ENCODE measurements around the gene KIF12. TPM values are rescaled to one million over a fixed set of nuclear protein-coding genes. Genes with fewer than 3 reads are reported as not detected.

KIF12 gene
- total and polyA plus RNA-seq, 2 donors (not counting 3 experiments of a cell fraction or from before 2014, with no cell fraction given), result 0.46 to 0.97 TPM

GRCh38 chr9:114091711-114092110 is 7.4 kb downstream of the KIF12 start:
- no peaks in the 10 kb centered on the region for H3K9me1 ChIP-seq (replicated peaks; ENCODE audit: control insufficient read depth, extremely low read depth, insufficient read depth, low read length)
- peaks cover 2 to 5% of the 10 kb centered on the region in 2 experiments for H3K27me3 ChIP-seq (ENCODE audit: control insufficient read depth in 2 of 2, insufficient read depth in 2 of 2, low read length in 2 of 2)
- DNase-seq (ENCODE audit: low read depth, low spot score) (no peak), FAIRE-seq (no peak)
- intact Hi-C loops (cut with micrococcal nuclease) (no loop called here), dilution Hi-C loops (cut with MboI; ENCODE audit: extremely low pct_ligation_motif_present, low sequenced_read_pairs) (loop anchor here (25.0 kb wide), 1 partner anchor 196 kb away; no protein-coding TSS in a partner anchor)
- H3K9me3 ChIP-seq (replicated peaks; ENCODE audit: control insufficient read depth, insufficient read depth, low read length), result no peaks in the 10 kb centered on the region
- BruUV-seq (replicated peaks), result no TSS peak
- H4K20me1 ChIP-seq (replicated peaks; ENCODE audit: control insufficient read depth, extremely low read depth, insufficient read depth, low read length), result no peaks in the 10 kb centered on the region
- ChIA-PET CTCF (interaction anchor here (1.1 to 5.8 kb wide), 2 partner anchors 9 to 16 kb away, joined by 4 to 64 read pairs; no protein-coding TSS in a partner anchor), POLR2A (interaction anchor here (0.7 kb wide), 1 partner anchor 501 kb away, joined by 5 read pairs; no protein-coding TSS in a partner anchor)
- H3K27ac ChIP-seq (ENCODE audit: insufficient read depth, low read depth, low read length), result no peak overlapping the region
- H3K4me1 ChIP-seq (ENCODE audit: control insufficient read depth, extremely low read depth, insufficient read depth, low read length), result no peaks in the 10 kb centered on the region
- H3K4me2 ChIP-seq (ENCODE audit: insufficient read depth, low read length), result no peak overlapping the region
- TF ChIP-seq POLR2A (IDR thresholded peaks at IDR 0.05; ENCODE audit: low read depth, low read length) (no peak), GATA2 (IDR thresholded peaks at IDR 0.05; ENCODE audit: insufficient read depth, insufficient read length, low read depth, low read length) (no peak), FOS (IDR thresholded peaks at IDR 0.05; ENCODE audit: borderline replicate concordance, insufficient read depth, low read length) (no peak), MYC (IDR thresholded peaks at IDR 0.05; ENCODE audit: low read depth, low read length) (no peak), MAX (IDR thresholded peaks at IDR 0.05; ENCODE audit: insufficient read depth, insufficient read length) (no peak)
- H3K36me3 ChIP-seq (ENCODE audit: control insufficient read depth in 2 of 2, extremely low read depth in 1 of 2, insufficient read depth in 2 of 2, low read length in 2 of 2), result no peaks in the 10 kb centered on the region
- no peak overlapping the region for H2AFZ ChIP-seq (ENCODE audit: low read depth, low read length)
- H3K79me2 ChIP-seq (ENCODE audit: control insufficient read depth, insufficient read depth, low read length), result no peaks in the 10 kb centered on the region
- H3K9ac ChIP-seq (replicated peaks; ENCODE audit: extremely low read depth, insufficient read depth, low read length), result no peak overlapping the region
- H3K4me3 ChIP-seq (replicated peaks in 1 of 3; ENCODE audit: insufficient read depth in 1 of 3, low read depth in 1 of 3, low read length in 3 of 3), result no peak overlapping the region

GRCh38 chr9:114090798-114091197 is 8.3 kb downstream of the KIF12 start:
- no peaks in the 10 kb centered on the region for H4K20me1 ChIP-seq (replicated peaks; ENCODE audit: control insufficient read depth, extremely low read depth, insufficient read depth, low read length)
- no peak for TF ChIP-seq JUN (IDR thresholded peaks at IDR 0.05; ENCODE audit: borderline replicate concordance, insufficient read depth, insufficient read length, low read depth)
- no peak for TF ChIP-seq FOS (IDR thresholded peaks at IDR 0.05; ENCODE audit: borderline replicate concordance, insufficient read depth, low read length)
- no peak for TF ChIP-seq POLR2A (IDR thresholded peaks at IDR 0.05; ENCODE audit: low read depth, low read length)
- TF ChIP-seq POLR2AphosphoS5 (IDR thresholded peaks at IDR 0.05; ENCODE audit: insufficient read depth, low read depth, low read length), result no peak
- TF ChIP-seq EZH2 (IDR thresholded peaks at IDR 0.05; ENCODE audit: borderline replicate concordance, low read depth, low read length, severe bottlenecking), result no peak
- TF ChIP-seq MYC (IDR thresholded peaks at IDR 0.05; ENCODE audit: low read depth, low read length), result no peak
- TF ChIP-seq GATA2 (IDR thresholded peaks at IDR 0.05; ENCODE audit: insufficient read depth, insufficient read length, low read depth, low read length), result no peak
- TF ChIP-seq CTCF (IDR thresholded peaks at IDR 0.05; ENCODE audit: extremely low read depth in 1 of 2, insufficient read depth in 1 of 2, low read depth in 1 of 2, low read length in 2 of 2), result no peak
- TF ChIP-seq MAX (IDR thresholded peaks at IDR 0.05; ENCODE audit: insufficient read depth, insufficient read length), result no peak
- CTCF ChIA-PET, result interaction anchor here (1.1 to 5.8 kb wide), 2 partner anchors 8 to 17 kb away, joined by 4 to 64 read pairs; no protein-coding TSS in a partner anchor
- dilution Hi-C loops (cut with MboI; ENCODE audit: extremely low pct_ligation_motif_present, low sequenced_read_pairs) (loop anchor here (25.0 kb wide), 1 partner anchor 197 kb away; no protein-coding TSS in a partner anchor), intact Hi-C loops (cut with micrococcal nuclease) (no loop called here)
- H3K4me2 ChIP-seq (ENCODE audit: insufficient read depth, low read length), result no peak overlapping the region
- no peaks in the 10 kb centered on the region for H3K4me1 ChIP-seq (ENCODE audit: control insufficient read depth, extremely low read depth, insufficient read depth, low read length)
- no peaks in the 10 kb centered on the region for H3K9me3 ChIP-seq (replicated peaks; ENCODE audit: control insufficient read depth, insufficient read depth, low read length)
- H3K9ac ChIP-seq (replicated peaks; ENCODE audit: extremely low read depth, insufficient read depth, low read length), result no peak overlapping the region
- DNase-seq (ENCODE audit: low read depth, low spot score), result no peak
- peaks cover 2 to 12% of the 10 kb centered on the region in 2 experiments for H3K27me3 ChIP-seq (ENCODE audit: control insufficient read depth in 2 of 2, insufficient read depth in 2 of 2, low read length in 2 of 2)
- POLR2A ChIA-PET, result interaction anchor here (0.7 kb wide), 1 partner anchor 502 kb away, joined by 5 read pairs; no protein-coding TSS in a partner anchor
- H3K36me3 ChIP-seq (ENCODE audit: control insufficient read depth in 2 of 2, extremely low read depth in 1 of 2, insufficient read depth in 2 of 2, low read length in 2 of 2), result no peaks in the 10 kb centered on the region
- no peaks in the 10 kb centered on the region for H3K79me2 ChIP-seq (ENCODE audit: control insufficient read depth, insufficient read depth, low read length)
- no peaks in the 10 kb centered on the region for H3K9me1 ChIP-seq (replicated peaks; ENCODE audit: control insufficient read depth, extremely low read depth, insufficient read depth, low read length)
- H3K27ac ChIP-seq (ENCODE audit: insufficient read depth, low read depth, low read length), result no peak overlapping the region
- BruUV-seq (replicated peaks), result no TSS peak
- no peak overlapping the region for H3K4me3 ChIP-seq (replicated peaks in 1 of 3; ENCODE audit: insufficient read depth in 1 of 3, low read depth in 1 of 3, low read length in 3 of 3)
- FAIRE-seq, result no peak
- no peak overlapping the region for H2AFZ ChIP-seq (ENCODE audit: low read depth, low read length)
